Heart left ventricle (tissue), 13 donors: ENCODE results near the gene EYS.

ENCODE experiments used
- POLR2A ChIP-seq, 2 donors: fragments of 450-650 bp; IDR thresholded peaks; one replicate each; pipeline ENCODE4 v1.6.1; 2017; ENCODE audit warnings: antibody characterized with exemption in 2 of 2, mild to moderate bottlenecking in 2 of 2, moderate library complexity in 2 of 2
- TF ChIP-seq, protein P1 (sequence below), 12 donors: fragments of 200-600 bp; sonication (generic) in 4 of 12; IDR thresholded peaks; one replicate each; pipeline versions ENCODE4 v1.5.0 to v1.8.0; 2018 to 2022; ENCODE audit warnings: antibody characterized with exemption in 12 of 12, mild to moderate bottlenecking in 5 of 12
- donor health status: ischemic (EF 13 %, LVEDD 7.1; RV severe dilation, severe dysfunction).
- donor health status: DM: no; HTN: yes; CAD: no.
- donor health status: DM: no; HTN: no; CAD: no.
- donor health status: ischemic (EF 25% LVEDD 6.9; RV normal size, moderate dysfunction).
- donor health status: ischemic (EF 25% LVEDD 5.7; RV mildly dilated, moderate dysfunction).
- donor health status: ischemic (EF 35%, LVEDD 5.7; RV mildly dilated, moderate dysfunction).
- donor health status: nonischemic (EF 11% LVEDD 7.7; RV severe dilation, severe dysfunction).
- donor health status: DM: yes; HTN: yes; CAD: no.
- donor health status: PGD.
- donor health status: ischemic (EF 29% LVEDD 5.4; RV normal size, mild dysfunction).
- donor health status: nonischemic (EF 23%, LVEDD 6.1; RV moderate dilation, normal function).

DNA sequence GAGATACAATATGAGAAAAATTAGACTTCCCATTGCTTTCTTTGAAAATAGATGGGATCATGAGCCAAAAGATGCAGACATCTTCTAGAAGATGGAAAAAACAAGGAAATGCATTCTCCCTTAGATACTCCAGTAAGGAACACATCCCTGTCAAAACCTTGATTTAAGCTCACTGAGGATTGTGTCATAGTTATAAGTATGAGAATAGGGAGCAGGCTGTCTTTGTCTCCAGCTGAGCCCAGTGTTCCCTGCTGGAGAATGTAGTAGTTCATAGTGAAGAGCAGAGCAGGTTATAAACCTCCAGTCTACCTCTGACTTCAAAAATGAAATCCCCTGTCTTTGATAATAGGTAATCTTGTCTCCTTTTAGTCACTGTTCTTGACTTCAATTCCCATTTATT is 1481.5 kb downstream of the EYS start:
- TF ChIP-seq, protein P1, sequence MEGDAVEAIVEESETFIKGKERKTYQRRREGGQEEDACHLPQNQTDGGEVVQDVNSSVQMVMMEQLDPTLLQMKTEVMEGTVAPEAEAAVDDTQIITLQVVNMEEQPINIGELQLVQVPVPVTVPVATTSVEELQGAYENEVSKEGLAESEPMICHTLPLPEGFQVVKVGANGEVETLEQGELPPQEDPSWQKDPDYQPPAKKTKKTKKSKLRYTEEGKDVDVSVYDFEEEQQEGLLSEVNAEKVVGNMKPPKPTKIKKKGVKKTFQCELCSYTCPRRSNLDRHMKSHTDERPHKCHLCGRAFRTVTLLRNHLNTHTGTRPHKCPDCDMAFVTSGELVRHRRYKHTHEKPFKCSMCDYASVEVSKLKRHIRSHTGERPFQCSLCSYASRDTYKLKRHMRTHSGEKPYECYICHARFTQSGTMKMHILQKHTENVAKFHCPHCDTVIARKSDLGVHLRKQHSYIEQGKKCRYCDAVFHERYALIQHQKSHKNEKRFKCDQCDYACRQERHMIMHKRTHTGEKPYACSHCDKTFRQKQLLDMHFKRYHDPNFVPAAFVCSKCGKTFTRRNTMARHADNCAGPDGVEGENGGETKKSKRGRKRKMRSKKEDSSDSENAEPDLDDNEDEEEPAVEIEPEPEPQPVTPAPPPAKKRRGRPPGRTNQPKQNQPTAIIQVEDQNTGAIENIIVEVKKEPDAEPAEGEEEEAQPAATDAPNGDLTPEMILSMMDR (IDR thresholded peaks at IDR 0.05): no peak
- TF ChIP-seq POLR2A (IDR thresholded peaks at IDR 0.05): no peak
